Measurements from ENCODE around the gene NUDT7.

The NUDT7 gene

DNA sequence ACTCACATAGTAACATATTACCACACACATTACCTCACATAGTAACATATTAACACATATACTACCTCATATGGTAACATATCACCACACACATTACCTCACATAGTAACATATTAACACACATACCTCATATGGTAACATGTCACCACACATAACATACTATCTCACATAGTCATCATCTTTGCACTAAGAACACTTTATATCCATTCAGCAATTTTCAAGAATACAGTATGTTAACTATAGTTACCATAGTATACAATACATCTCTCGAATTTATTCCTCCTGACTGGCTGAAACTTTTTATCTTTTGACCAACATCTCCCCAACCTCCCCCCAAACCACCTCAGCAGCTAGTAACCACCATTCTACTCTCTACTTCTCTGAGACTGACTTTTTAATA lies 7.6 kb downstream of the NUDT7 start:
- DNase-seq = no peak

DNA sequence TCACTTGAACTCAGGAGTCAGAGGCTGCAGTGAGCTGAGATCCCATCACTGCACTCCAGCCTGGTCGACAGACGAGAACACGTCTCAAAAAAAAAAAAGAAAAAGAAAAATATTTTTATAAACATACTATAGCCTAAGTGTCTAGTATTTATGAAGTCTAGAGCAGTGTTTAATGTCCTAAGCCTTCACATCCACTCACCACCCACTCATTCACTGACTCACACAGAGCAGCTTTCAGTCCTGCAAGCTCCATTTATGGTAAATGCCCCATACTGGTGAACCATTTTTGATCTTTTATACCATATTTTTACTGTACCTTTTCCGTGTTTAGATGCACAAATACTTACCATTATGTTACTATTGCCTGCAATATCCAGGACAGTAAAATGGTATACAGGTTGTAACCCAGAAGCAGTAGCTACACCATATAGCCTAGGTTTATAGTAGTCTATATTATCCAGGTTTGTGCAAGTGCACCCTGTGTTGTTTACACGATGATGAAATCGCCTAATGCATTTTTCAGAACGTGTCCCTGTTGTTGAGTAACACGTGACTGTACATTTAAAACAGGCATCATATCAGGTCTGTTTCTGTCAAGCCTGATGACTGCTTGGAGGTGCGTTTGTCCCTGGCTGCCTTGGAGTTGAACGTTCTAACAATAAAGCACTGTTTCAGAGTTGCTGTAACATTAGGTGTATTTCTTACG lies 10.1 kb downstream of the NUDT7 start:
- no peak for DNase-seq

DNA sequence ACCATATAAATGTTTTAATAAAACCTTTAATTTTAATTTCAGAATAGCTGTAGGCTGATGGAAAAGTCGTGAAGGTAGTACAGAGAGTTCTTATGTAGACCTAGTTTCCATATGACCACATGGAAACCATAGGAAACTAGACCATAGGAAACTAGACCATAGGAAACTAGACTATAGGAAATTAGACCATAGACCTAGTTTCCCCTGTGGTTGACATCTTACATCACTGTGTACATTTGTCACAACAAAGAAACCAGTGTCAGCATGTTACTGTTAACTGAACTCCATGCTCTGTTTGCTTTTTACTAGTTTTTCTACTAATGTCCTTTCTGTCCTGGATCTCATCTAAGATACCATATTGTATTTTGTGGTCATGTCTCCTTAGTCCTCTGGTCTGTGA lies 14.6 kb downstream of the NUDT7 start:
- no peak for DNase-seq

DNA sequence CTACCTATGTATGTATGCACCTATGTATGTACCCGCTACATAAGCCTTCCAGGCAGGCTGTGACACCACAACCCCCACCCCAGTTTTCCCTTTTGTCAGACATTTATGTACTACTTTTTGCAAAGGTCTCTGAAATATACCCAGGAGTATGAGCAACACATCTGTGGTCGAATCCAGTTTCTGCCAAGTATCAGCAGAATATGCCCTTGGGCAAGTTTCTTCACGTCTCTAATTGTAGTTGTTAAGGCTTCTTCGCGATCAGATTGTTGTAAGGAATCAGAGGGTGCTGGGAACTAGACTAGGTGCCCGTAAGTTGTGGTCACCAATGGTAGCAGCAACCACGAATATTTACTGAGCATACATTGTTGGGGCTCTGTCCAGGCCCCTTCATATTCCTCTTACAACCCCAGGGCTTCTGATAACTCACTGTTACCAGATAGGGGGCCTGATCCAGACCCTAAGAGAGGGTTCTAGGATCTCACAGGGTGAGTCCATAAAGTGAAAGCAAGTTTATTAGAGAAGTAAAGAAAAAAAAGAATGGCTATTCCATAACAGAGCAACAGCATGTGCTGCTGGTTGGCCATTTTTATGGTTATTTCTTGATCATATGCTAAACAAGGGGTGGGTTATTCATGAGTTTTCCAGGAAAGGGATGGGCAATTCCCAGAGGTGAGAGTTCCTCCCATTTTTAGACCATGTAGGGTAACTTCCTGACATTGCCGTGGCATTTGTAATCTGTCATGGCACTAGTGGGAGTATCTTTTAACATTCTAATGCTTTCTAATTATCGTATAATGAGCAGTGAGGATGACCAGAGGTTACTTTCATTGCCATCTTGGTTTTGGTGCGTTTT lies 16.6 kb downstream of the NUDT7 start:
- DNase-seq = no peak

- DNase-seq = no peak
Measured at GRCh38 chr16:77739559-77739892, 17.2 kb downstream of the NUDT7 start.

GRCh38 chr16:77744141-77744540 lies 21.8 kb downstream of the NUDT7 start:
- no peak for DNase-seq

GRCh38 chr16:77745972-77746371 lies 23.7 kb downstream of the NUDT7 start:
- no peak for DNase-seq

GRCh38 chr16:77748421-77749005 lies 26.2 kb downstream of the NUDT7 start:
- DNase-seq = no peak

DNA sequence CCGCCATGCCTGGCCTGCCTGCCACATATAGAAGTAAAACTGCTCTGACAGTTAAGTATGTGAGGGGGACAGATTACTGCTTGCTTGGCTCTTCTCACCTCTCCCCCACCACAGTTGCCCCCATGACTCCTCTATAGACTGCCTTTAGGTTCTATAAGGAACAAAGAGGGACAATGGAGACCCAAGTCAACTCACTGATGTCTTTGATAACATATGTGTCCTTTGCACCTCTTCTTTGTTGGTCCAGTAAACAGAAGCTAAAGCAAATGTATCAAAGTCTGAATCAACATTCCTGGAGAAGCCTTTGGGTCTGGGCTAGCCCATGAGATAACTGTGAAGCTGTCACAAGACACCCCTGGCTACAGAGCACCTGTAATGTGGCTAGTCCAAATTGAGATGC lies 27.1 kb downstream of the NUDT7 start:
- no peak for DNase-seq

DNA sequence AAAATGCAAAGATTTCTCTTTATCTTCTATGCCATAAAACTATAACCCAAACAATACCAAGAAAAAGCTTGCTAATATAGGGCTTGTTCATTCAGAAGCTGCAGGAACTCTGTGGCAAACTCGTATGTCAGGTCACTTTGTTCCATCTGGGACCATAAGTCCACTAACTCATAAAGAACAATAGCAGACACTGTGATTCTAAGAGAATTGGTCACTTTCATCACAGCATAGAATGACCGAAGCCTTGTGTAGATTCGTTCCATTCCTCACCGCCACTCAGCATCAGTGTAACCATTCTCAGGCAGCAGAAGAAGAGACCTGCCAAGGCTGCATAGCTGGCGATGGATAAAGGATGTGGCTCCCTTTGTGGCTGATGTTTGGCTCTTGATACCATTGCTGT lies 35.7 kb downstream of the NUDT7 start:
- DNase-seq = no peak

GRCh38 chr16:77758508-77758907 lies 36.2 kb downstream of the NUDT7 start:
- DNase-seq = no peak

- no peak for DNase-seq
Measured at GRCh38 chr16:77759201-77759600, 36.9 kb downstream of the NUDT7 start.

- no peak for DNase-seq
Measured at GRCh38 chr16:77759821-77760220, 37.5 kb downstream of the NUDT7 start.

DNA sequence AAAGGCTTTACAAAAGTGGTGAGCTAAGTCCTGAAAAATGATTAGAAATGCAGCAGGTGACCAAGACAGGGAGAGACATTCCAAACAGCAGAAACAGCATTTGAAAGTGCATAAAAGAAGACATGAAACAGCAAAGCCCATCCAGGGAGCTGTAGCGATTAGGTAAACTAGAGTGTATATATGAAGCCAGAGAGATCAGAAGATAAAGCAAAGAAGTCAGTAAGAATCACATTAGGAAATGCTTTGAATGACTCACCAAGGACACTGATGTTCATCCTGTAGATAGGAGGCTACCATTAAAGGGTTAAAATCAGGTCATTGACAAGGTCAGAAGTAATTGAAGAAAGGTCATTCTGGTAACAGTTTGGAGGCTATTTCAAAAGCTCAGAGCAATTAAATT lies 38.5 kb downstream of the NUDT7 start:
- DNase-seq = no peak

- DNase-seq = no peak
Measured at GRCh38 chr16:77761204-77761603, 38.9 kb downstream of the NUDT7 start.

GRCh38 chr16:77762262-77762661 lies 39.9 kb downstream of the NUDT7 start:
- DNase-seq = no peak

DNA sequence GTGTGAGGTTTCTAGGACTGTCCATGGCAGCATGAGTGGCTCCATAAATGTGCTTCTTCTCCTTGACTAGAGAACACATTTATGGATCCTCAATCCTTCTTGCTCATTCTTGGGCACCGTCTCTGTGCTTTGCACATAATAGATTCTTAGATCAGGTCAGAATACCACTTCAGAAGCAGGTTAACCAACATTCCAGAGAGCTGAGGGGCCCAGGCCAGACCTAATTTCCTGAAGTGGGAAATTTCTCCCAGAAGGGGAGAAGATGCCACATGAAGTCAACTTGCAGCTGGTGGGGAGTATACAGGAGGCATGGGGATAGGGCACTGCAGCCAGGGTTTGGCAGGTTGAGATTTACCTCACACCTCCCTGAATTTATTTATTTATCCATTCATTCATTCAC lies 41.7 kb downstream of the NUDT7 start:
- DNase-seq = no peak

DNA sequence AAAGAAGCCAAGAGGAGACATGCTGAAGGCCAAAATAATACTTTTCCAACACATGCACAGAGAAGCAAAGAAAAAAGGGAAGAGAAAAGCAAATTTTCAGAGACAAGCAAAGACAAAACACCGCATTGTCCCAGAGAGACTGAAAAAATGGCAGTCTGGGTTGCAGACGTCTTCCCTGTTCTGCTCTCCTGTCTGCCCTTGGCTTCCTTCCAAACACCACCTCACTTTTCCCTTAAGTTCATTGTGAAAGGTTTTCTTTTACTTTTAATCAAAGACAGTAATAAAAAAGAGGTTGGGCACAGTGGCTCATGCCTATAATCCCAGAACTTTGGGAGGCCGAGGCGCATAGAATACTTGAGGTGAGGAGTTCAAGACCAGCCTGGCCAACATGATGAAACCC lies 44.9 kb downstream of the NUDT7 start:
- no peak for DNase-seq

- no peak for DNase-seq
Measured at GRCh38 chr16:77767826-77768225, 45.5 kb downstream of the NUDT7 start.

DNA sequence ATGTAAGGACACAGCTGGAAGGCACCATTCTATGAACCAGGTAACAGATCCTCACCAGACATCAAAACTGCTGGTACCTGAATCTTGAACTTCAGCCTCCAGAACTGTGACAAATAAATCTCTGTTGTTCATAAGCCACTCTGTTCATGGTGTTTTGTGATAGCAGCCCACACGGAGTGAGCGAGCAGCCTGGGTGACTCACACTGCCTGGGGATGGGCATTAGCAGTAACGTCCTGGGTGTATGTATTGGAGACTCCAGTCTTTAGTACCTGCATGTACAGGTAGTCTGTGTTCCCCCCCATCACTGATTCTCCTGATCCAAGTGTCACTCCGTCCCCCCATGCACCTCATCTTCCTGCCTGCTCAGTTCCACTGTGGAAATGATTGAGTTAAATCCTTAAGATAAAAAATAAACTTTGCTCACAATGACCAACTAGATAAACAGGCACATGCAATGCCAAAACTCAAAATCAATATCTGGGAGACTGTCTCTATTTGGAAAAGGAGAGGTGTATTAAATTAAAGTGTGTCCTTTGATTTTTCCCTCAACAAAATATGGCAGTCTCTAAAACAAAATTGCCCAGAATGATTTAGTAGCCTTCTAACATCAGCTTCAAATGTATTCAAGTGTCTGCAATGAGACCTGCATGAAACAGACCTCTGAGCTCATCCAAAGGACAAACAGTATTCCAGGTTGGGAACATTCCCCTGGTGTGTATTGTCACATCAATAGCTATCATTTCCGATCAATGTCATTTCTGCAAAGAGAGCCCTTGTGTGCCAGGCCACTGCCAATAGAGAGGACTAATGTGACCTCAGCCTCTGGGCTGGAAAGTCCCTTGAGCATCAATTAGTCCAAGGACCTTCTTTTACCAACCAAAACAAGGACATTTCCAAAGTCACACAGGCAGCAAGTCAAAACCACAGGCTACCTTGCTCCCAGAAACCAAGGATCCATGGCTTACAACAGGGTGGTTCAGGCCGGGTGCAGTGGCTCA lies 53.9 kb downstream of the NUDT7 start:
- no peak for DNase-seq

GRCh38 chr16:77777745-77778144 lies 55.4 kb downstream of the NUDT7 start:
- no peak for DNase-seq

GRCh38 chr16:77780378-77780837 lies 58.1 kb downstream of the NUDT7 start:
- no peak for DNase-seq

GRCh38 chr16:77781091-77781490 lies 58.8 kb downstream of the NUDT7 start:
- DNase-seq = no peak
